Trophoblast cell (in vitro differentiated cells and primary cell): ENCODE data around the gene TAF7.

ENCODE experiments used
- DNase-seq, 2 donors: peaks; one replicate each; pipeline ENCODE4 v3.0.0-alpha.2; 2016
- H2AFZ ChIP-seq: 2 replicates; pipeline ENCODE4 v1.6.1; 2013; ENCODE audit warnings: low read length, moderate library complexity, mild to moderate bottlenecking; ENCODE audit not compliant: insufficient read depth, poor library complexity
- H2AK5ac ChIP-seq: 2 replicates; pipeline ENCODE4 v1.6.1; 2013; ENCODE audit warnings: mild to moderate bottlenecking, low read length
- H2BK120ac ChIP-seq: 2 replicates; pipeline ENCODE4 v1.6.1; 2013; ENCODE audit warnings: low read length, mild to moderate bottlenecking, moderate library complexity; ENCODE audit not compliant: insufficient read depth, poor library complexity
- H2BK12ac ChIP-seq: 2 replicates; pipeline ENCODE4 v1.6.1; 2013; ENCODE audit warnings: mild to moderate bottlenecking, low read length, moderate library complexity
- H2BK5ac ChIP-seq: 2 replicates; pipeline ENCODE4 v1.6.1; 2013; ENCODE audit warnings: low read length, low read depth, moderate library complexity, mild to moderate bottlenecking; ENCODE audit not compliant: poor library complexity
- H3K14ac ChIP-seq: 2 replicates; pipeline ENCODE4 v1.6.1; 2013; ENCODE audit warnings: mild to moderate bottlenecking, low read length
- H3K18ac ChIP-seq: 2 replicates; pipeline ENCODE4 v1.6.1; 2013; ENCODE audit warnings: mild to moderate bottlenecking, low read length
- H3K23ac ChIP-seq: 2 replicates; pipeline ENCODE4 v1.6.1; 2013; ENCODE audit warnings: low read length
- H3K27ac ChIP-seq: 2 replicates; pipeline ENCODE4 v1.5.1; 2013; ENCODE audit warnings: low read depth, mild to moderate bottlenecking, inconsistent platforms, low read length, moderate library complexity
- H3K27me3 ChIP-seq: 2 replicates; pipeline ENCODE4 v1.6.1; 2013; ENCODE audit warnings: inconsistent platforms, mild to moderate bottlenecking, low read length, moderate library complexity; ENCODE audit not compliant: insufficient read depth
- H3K36me3 ChIP-seq, 2 experiments: 1 replicate in 1 of 2; 2 replicates in 1 of 2; pipeline ENCODE4 v1.6.1; 2013; ENCODE audit warnings: low read length in 2 of 2, mild to moderate bottlenecking in 2 of 2, moderate library complexity in 1 of 2; ENCODE audit not compliant: insufficient read depth in 2 of 2, control insufficient read depth in 1 of 2
- H3K4ac ChIP-seq: 2 replicates; pipeline ENCODE4 v1.6.1; 2013; ENCODE audit warnings: low read depth, mild to moderate bottlenecking, low read length, moderate library complexity
- H3K4me1 ChIP-seq, 2 experiments: 1 replicate in 1 of 2; 2 replicates in 1 of 2; pipeline ENCODE4 v1.6.1; 2013; ENCODE audit warnings: low read length in 2 of 2, mild to moderate bottlenecking in 2 of 2, moderate library complexity in 1 of 2; ENCODE audit not compliant: insufficient read depth in 2 of 2, control insufficient read depth in 1 of 2
- H3K4me2 ChIP-seq: 2 replicates; pipeline ENCODE4 v1.6.1; 2013; ENCODE audit warnings: inconsistent platforms, mild to moderate bottlenecking, low read length, moderate library complexity
- H3K4me3 ChIP-seq: 2 replicates; pipeline ENCODE4 v1.5.1; 2013; ENCODE audit warnings: mild to moderate bottlenecking, low read depth, low read length, inconsistent platforms
- H3K79me1 ChIP-seq: one replicate; pipeline ENCODE4 v1.6.1; 2013; ENCODE audit warnings: low read length
- H3K79me2 ChIP-seq: 2 replicates; pipeline ENCODE4 v1.6.1; 2013; ENCODE audit warnings: low read length, mild to moderate bottlenecking; ENCODE audit not compliant: control insufficient read depth, insufficient read depth, poor library complexity
- H3K9ac ChIP-seq: 2 replicates; pipeline ENCODE4 v1.6.1; 2013; ENCODE audit warnings: mild to moderate bottlenecking, low read length
- H3K9me3 ChIP-seq: 2 replicates; pipeline ENCODE4 v1.6.1; 2013; ENCODE audit warnings: low read depth, mild to moderate bottlenecking, control low read depth, inconsistent platforms, low read length; ENCODE audit not compliant: insufficient read depth
- H4K12ac ChIP-seq: 2 replicates; pipeline ENCODE4 v1.6.1; 2013; ENCODE audit warnings: low read depth, mild to moderate bottlenecking, low read length, moderate library complexity
- H4K8ac ChIP-seq: 2 replicates; pipeline ENCODE4 v1.6.1; 2013; ENCODE audit warnings: low read depth, mild to moderate bottlenecking, low read length, moderate library complexity
- H4K91ac ChIP-seq: one replicate; pipeline ENCODE4 v1.6.1; 2013; ENCODE audit warnings: low read depth, mild to moderate bottlenecking, low read length, moderate library complexity
- WGBS: extraction: QIAGEN DNeasy Blood & Tissue Kit; methylation state at CpG from one replicate; pipeline ENCODE4 v1.1.7; 2013; ENCODE audit warnings: missing lambda C conversion rate; ENCODE audit not compliant: insufficient read length, insufficient coverage; ENCODE audit errors: extremely low coverage; 5-methylcytosine and 5-hydroxymethylcytosine counted together

Gene TAF7

DNA sequence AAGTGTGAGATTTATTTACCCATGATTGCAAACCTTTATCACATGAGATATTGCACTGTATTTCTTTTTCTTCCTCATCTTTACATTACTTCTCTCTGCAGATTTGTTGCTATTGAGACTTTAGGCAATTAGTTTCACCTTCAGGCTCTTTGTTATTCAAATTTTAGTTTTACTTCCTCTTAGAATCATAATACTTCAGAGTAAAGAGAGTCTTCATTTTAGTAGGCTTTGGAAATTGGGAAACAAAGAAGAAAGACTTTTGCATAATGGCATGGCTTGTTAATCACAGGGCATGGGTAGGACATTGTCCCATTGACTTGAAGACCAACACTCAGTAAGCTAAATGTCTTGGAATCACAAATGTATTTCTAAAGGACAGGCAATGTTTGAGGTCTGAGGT, 42.1 kb upstream of the TAF7 start:
- Histone ChIP-seq H3K4me2 (no peak overlapping the region), H4K8ac (no peak overlapping the region), H3K27ac (no peak overlapping the region), H3K79me2 (no peaks in the 10 kb centered on the region), H3K9me3 (peaks cover 36% of the 10 kb centered on the region), H3K79me1 (no peaks in the 10 kb centered on the region), H3K27me3 (no peaks in the 10 kb centered on the region), H2BK5ac (no peak overlapping the region), H3K23ac (no peak overlapping the region), H3K4ac (no peak overlapping the region), H4K91ac (no peak overlapping the region), H2AK5ac (no peak overlapping the region), H4K12ac (no peak overlapping the region), H2BK120ac (no peak overlapping the region), H3K14ac (no peak overlapping the region), H3K36me3 (no peaks in the 10 kb centered on the region), H3K9ac (no peak overlapping the region), H3K4me3 (no peak overlapping the region), H2AFZ (no peak overlapping the region), H2BK12ac (no peak overlapping the region), H3K18ac (no peak overlapping the region), H3K4me1 (no peaks in the 10 kb centered on the region)
- no peak for DNase-seq

DNA sequence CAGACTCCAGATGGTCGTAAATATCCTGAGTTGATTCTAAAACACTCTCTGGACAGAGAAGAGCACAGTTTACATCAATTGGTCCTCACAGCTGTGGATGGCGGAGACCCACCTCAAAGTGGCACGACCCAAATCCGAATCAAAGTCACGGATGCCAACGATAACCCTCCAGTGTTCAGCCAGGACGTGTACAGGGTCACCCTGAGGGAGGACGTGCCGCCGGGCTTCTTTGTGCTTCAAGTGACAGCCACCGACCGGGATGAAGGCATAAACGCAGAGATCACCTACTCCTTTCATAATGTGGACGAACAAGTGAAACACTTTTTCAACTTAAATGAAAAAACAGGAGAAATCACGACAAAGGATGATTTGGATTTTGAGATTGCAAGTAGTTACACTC, 40.1 kb upstream of the TAF7 start:
- Histone ChIP-seq H3K4me2 (no peak overlapping the region), H3K4ac (no peak overlapping the region), H3K79me2 (no peaks in the 10 kb centered on the region), H2AK5ac (no peak overlapping the region), H2BK5ac (no peak overlapping the region), H4K8ac (no peak overlapping the region), H3K23ac (no peak overlapping the region), H3K9ac (no peak overlapping the region), H3K27ac (no peak overlapping the region), H2BK12ac (no peak overlapping the region), H3K14ac (no peak overlapping the region), H3K27me3 (no peaks in the 10 kb centered on the region), H4K12ac (no peak overlapping the region), H3K36me3 (no peaks in the 10 kb centered on the region), H3K4me3 (no peak overlapping the region), H3K18ac (no peak overlapping the region), H2AFZ (no peak overlapping the region), H3K9me3 (peaks cover 39% of the 10 kb centered on the region), H3K79me1 (no peaks in the 10 kb centered on the region), H2BK120ac (no peak overlapping the region), H4K91ac (no peak overlapping the region), H3K4me1 (no peaks in the 10 kb centered on the region)
- no peak for DNase-seq
- no CpG with 5 or more reads among the region's 15 CpGs for WGBS

DNA sequence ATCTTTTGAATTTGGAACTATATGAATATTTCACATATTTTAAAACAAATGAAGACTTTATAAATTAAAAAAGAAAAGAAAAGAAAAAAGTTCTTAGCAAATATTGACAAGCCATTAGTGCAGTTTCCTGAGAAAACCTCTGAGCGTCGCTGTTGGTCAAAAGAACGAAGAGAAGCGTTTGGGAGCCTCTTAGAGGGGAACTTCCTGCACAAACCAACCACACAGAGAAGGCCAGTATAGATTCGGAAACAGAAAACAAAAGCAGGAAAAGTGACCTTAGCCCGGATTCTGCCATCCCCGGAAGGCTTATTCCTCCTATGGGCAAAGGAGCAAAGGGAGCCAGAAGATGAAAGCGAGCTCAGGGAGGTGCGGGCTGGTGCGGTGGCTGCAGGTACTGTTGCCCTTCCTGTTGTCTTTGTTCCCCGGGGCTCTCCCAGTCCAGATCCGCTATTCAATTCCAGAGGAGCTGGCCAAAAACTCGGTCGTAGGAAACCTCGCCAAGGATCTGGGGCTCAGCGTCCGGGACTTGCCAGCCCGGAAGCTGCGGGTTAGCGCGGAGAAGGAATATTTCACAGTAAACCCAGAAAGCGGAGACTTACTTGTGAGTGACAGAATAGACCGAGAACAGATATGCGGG, 39.3 kb upstream of the TAF7 start, which contains the start of gene PCDHGB2:
TSS of gene PCDHGB2 (plus strand) at position 205 of the 637 bp plus-strand sequence. CDS start at position 347, 142 bp downstream.
- Histone ChIP-seq H2BK12ac (no peak within 1 kb of the TSS), H3K36me3 (no peaks in the 10 kb centered on the region), H4K12ac (no peak within 1 kb of the TSS), H4K91ac (no peak within 1 kb of the TSS), H3K79me1 (no peaks in the 10 kb centered on the region), H3K18ac (no peak within 1 kb of the TSS), H3K23ac (no peak within 1 kb of the TSS), H3K27ac (no peak within 1 kb of the TSS), H3K4ac (no peak within 1 kb of the TSS), H2BK120ac (no peak within 1 kb of the TSS), H3K9me3 (peaks cover 39% of the 10 kb centered on the region), H4K8ac (no peak within 1 kb of the TSS), H2AFZ (no peak within 1 kb of the TSS), H3K4me2 (no peak within 1 kb of the TSS), H3K4me3 (no peak within 1 kb of the TSS), H3K14ac (no peak within 1 kb of the TSS), H3K27me3 (no peaks in the 10 kb centered on the region), H3K4me1 (no peaks in the 10 kb centered on the region), H3K79me2 (no peaks in the 10 kb centered on the region), H2BK5ac (no peak within 1 kb of the TSS), H2AK5ac (no peak within 1 kb of the TSS), H3K9ac (no peak within 1 kb of the TSS)
- no CpG with 5 or more reads among the region's 24 CpGs for WGBS
- DNase-seq, result no peak

DNA sequence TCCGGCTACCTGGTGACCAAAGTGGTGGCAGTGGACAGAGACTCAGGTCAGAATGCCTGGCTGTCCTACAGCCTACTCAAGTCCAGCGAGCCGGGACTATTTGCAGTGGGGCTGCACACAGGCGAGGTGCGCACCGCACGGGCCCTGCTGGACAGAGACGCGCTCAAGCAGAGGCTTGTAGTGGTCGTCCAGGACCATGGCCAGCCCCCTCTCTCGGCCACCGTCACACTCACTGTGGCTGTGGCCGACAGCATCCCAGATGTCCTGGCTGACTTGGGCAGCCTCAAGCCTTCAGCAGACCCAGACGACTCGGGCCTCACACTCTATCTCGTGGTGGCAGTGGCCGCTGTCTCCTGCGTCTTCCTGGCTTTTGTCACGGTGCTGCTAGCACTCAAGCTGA, 36.4 kb upstream of the TAF7 start:
- Histone ChIP-seq H3K79me1 (no peaks in the 10 kb centered on the region), H3K27me3 (no peaks in the 10 kb centered on the region), H4K8ac (no peak overlapping the region), H3K4me3 (no peak overlapping the region), H3K9me3 (peaks cover 35% of the 10 kb centered on the region), H2AFZ (no peak overlapping the region), H3K23ac (no peak overlapping the region), H3K27ac (no peak overlapping the region), H3K79me2 (no peaks in the 10 kb centered on the region), H3K9ac (no peak overlapping the region), H2BK120ac (no peak overlapping the region), H4K12ac (no peak overlapping the region), H2BK12ac (no peak overlapping the region), H3K4me2 (no peak overlapping the region), H2BK5ac (no peak overlapping the region), H2AK5ac (no peak overlapping the region), H3K4me1 (no peaks in the 10 kb centered on the region), H4K91ac (no peak overlapping the region), H3K18ac (no peak overlapping the region), H3K14ac (no peak overlapping the region), H3K4ac (no peak overlapping the region), H3K36me3 (peaks cover 0 to 3% of the 10 kb centered on the region in 2 experiments)
- DNase-seq, result no peak
- WGBS, result no CpG with 5 or more reads among the region's 19 CpGs
